HG03135 (cell line): Measurements from ENCODE around the gene LTBP1.

Source experiments
- ATAC-seq: cut with Tn5 transposase; IDR thresholded peaks from one replicate; pipeline ENCODE4 v1.9.1; 2021; ENCODE audit warnings: mild to moderate bottlenecking, moderate library complexity; ENCODE audit not compliant: unreplicated experiment

LTBP1 gene

GRCh38 chr2:33178209-33178608 is 231.5 kb downstream of the LTBP1 start:
- ATAC-seq, result no peak

DNA sequence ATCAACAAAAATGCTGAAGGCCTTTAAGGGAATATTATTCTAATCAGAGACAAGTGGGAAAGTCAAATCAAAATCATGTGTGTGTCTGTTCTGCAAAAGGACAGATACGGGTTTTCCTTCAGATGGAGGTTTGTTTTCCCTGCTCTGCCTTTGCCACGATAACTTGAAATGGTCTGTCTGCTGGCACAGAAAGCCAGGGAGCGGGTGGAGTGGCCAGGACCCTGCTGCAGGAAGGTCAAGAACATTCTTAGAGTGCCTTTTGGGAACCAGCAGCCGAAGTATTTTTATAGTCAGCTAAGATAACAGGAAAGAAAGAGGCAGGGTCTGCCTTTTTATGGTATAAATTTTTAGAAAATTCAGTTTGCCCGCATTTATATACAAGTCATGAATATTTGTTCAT is 234.2 kb downstream of the LTBP1 start:
- no peak for ATAC-seq

DNA sequence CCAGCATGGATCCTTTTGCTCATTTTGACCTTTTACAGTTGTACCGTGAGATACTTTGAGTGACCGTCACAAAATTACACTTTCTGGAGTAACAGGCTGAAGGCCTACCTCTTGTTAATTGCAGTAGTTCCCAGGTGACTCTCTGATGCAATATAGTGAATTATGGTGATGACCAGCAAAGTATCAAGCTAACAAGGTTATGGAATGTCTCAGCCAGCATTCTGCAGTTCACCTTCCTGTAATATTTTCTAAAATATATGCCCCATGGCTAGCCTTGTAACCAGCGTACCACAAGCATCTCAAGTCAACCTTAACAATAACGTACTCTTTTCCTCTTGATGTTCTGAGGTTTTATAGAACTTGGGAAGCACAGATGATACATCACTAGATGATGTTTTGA is 234.7 kb downstream of the LTBP1 start:
- no peak for ATAC-seq

GRCh38 chr2:33184041-33184440 is 237.3 kb downstream of the LTBP1 start:
- ATAC-seq, result no peak

DNA sequence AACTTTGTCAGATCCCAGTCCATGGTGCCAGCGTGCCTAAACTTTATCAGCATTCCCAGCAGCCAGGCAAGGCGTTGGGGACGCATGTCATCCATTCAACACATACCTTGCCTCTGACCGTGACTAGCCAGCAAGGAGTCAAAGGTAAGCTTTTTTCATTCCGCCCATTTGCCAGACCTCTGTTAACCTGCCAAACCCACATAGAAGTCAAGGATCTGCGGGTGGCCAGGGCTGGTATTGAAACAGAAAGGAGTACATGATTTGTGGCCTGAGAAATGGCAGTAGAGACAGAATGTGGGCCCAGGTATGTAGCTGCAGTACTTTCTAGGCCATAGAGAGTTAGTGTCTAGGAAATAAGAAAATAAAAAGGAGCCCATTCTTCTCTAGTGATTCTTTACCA is 240.2 kb downstream of the LTBP1 start:
- ATAC-seq, result no peak

- no peak for ATAC-seq
Observed at GRCh38 chr2:33188799-33189198, 242.0 kb downstream of the LTBP1 start.

- no peak for ATAC-seq
Observed at GRCh38 chr2:33190393-33190937, 243.7 kb downstream of the LTBP1 start.

- no peak for ATAC-seq
Observed at GRCh38 chr2:33195891-33196290, 249.1 kb downstream of the LTBP1 start.

GRCh38 chr2:33196700-33197099 is 249.9 kb downstream of the LTBP1 start:
- ATAC-seq, result no peak

GRCh38 chr2:33197198-33197938 is 250.6 kb downstream of the LTBP1 start:
- ATAC-seq, result no peak

- no peak for ATAC-seq
Observed at GRCh38 chr2:33202641-33203522, 256.1 kb downstream of the LTBP1 start.

- ATAC-seq, result peak; percentile 62
Observed at GRCh38 chr2:33204945-33205344, 258.2 kb downstream of the LTBP1 start.

- ATAC-seq, result peak; percentile 96
Observed at GRCh38 chr2:33205693-33206434, 259.1 kb downstream of the LTBP1 start.

- no peak for ATAC-seq
Observed at GRCh38 chr2:33207151-33207740, 260.5 kb downstream of the LTBP1 start.

GRCh38 chr2:33208400-33208799 is 261.6 kb downstream of the LTBP1 start:
- no peak for ATAC-seq

GRCh38 chr2:33209976-33210375 is 263.2 kb downstream of the LTBP1 start:
- ATAC-seq, result no peak

DNA sequence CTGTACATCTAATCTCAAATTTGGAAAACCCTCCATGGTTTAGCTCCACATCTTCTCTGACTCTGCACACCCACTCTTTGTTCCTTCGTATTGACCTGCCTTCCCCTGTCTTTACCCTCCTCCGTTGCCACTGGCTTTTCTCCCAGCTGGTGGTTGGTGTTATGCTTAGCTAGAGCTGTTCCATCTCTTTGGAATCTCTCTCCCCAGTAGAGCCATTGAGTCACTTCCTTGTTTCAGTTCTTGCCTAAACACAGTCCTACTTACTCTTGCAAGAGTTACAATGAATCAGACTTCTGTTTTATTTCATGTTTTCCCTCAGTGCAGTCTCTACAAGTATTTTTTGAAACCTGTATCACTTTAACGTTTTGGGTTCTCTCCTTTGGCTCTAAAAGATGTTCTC is 263.9 kb downstream of the LTBP1 start:
- ATAC-seq, result no peak

DNA sequence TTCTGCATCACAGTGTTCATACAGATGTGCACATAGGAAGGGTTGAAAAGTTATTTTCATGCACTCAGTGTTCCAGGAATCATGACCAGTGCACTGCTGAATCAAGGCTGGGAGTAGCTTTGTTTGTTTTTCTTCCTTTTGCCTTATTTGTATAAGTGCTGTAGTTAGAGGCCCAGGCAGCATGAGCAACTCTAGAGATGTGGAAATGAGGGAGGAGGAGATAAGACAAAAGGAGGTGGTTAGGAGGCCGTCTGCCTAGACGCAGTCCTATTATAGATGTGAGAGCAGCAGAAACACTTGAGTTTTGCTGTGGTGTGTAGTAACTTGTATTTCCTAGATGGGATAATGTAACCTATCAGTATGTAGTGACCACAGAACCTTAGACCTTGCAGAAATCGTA is 265.4 kb downstream of the LTBP1 start:
- no peak for ATAC-seq

GRCh38 chr2:33213244-33213643 is 266.5 kb downstream of the LTBP1 start:
- no peak for ATAC-seq

GRCh38 chr2:33213648-33214047 is 266.9 kb downstream of the LTBP1 start:
- ATAC-seq, result no peak

- no peak for ATAC-seq
Observed at GRCh38 chr2:33214436-33214835, 267.7 kb downstream of the LTBP1 start.
